GM18867 (cell line): ENCODE data around the gene SETD1A.

Experiments
- ATAC-seq: cut with Tn5 transposase; IDR thresholded peaks from one replicate; pipeline ENCODE4 v1.9.1; 2021; ENCODE audit warnings: mild to moderate bottlenecking, moderate library complexity; ENCODE audit not compliant: unreplicated experiment

SETD1A gene

GRCh38 chr16:30957456-30958174 lies at the start of gene SETD1A:
TSS of gene SETD1A (plus strand) at chr16:30957754. CDS start at chr16:30958732, 978 bp downstream.
- peak; percentile 66 for ATAC-seq

- no peak for ATAC-seq
Observed at GRCh38 chr16:30910427-30911029, 47.0 kb upstream of the SETD1A start.

GRCh38 chr16:30912794-30913412 lies 44.7 kb upstream of the SETD1A start:
- no peak for ATAC-seq

- no peak for ATAC-seq
Observed at GRCh38 chr16:30914830-30915229, 42.7 kb upstream of the SETD1A start.

- ATAC-seq, result no peak
Observed at GRCh38 chr16:30918614-30919013, 38.9 kb upstream of the SETD1A start.

GRCh38 chr16:30920891-30921290 lies 36.7 kb upstream of the SETD1A start:
- no peak for ATAC-seq

- ATAC-seq, result no peak
Observed at GRCh38 chr16:30921459-30921747, 36.2 kb upstream of the SETD1A start.

- ATAC-seq, result no peak
Observed at GRCh38 chr16:30921748-30922419, 35.7 kb upstream of the SETD1A start.

- peak; percentile 67 for ATAC-seq
Observed at GRCh38 chr16:30922420-30922959, 35.1 kb upstream of the SETD1A start.

GRCh38 chr16:30922960-30923535 lies 34.5 kb upstream of the SETD1A start:
- peak; percentile 69 for ATAC-seq

GRCh38 chr16:30923554-30924075 lies 33.9 kb upstream of the SETD1A start, which contains the start of gene FBXL19:
TSS of gene FBXL19 (plus strand) at chr16:30923572. CDS start at chr16:30925755, 2,183 bp downstream.
- ATAC-seq, result no peak

GRCh38 chr16:30924076-30924912 lies 33.3 kb upstream of the SETD1A start:
- no peak for ATAC-seq

- no peak for ATAC-seq
Observed at GRCh38 chr16:30924913-30925631, 32.5 kb upstream of the SETD1A start.

GRCh38 chr16:30925632-30925987 lies 31.9 kb upstream of the SETD1A start:
- no peak for ATAC-seq

- no peak for ATAC-seq
Observed at GRCh38 chr16:30925995-30926811, 31.4 kb upstream of the SETD1A start.

- no peak for ATAC-seq
Observed at GRCh38 chr16:30926937-30927788, 30.4 kb upstream of the SETD1A start.

- no peak for ATAC-seq
Observed at GRCh38 chr16:30927789-30928378, 29.7 kb upstream of the SETD1A start.
